Embryonic facial prominence (tissue), 1 donor: ENCODE data around the gene DNLZ.
"Not testable (repeated sequence)": the region's sequence is repeated elsewhere in the genome, so short reads cannot be mapped to it uniquely, and the experiment has no call there.

ENCODE experiments used
- DNase-seq: peaks from one replicate; pipeline ENCODE4 v3.0.0-alpha.2; 2016; ENCODE audit errors: extremely low spot score

DNLZ gene

DNA sequence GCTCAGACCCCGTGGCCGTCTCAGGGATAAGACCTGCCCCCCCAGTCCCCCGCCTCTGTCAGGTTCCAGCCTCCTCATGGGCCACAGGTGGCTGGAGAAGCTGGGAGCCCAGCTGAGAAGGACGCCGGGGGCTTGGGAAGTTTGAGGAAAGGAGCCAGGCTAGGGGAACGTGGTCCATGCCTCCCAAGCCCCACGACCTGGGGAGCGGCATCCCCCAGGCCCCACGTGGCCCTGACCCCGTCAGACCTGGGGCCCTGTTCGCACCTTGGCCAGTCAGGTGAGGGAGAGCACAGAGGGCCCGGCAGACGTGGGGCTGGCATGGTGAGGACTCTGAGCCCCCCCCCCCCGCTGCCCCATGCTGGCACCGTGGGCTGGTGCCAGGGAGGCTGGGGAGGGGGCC lies 32.5 kb downstream of the DNLZ start:
- DNase-seq = no peak

GRCh38 chr9:136330406-136330990 lies 33.0 kb downstream of the DNLZ start:
- DNase-seq = no peak

DNA sequence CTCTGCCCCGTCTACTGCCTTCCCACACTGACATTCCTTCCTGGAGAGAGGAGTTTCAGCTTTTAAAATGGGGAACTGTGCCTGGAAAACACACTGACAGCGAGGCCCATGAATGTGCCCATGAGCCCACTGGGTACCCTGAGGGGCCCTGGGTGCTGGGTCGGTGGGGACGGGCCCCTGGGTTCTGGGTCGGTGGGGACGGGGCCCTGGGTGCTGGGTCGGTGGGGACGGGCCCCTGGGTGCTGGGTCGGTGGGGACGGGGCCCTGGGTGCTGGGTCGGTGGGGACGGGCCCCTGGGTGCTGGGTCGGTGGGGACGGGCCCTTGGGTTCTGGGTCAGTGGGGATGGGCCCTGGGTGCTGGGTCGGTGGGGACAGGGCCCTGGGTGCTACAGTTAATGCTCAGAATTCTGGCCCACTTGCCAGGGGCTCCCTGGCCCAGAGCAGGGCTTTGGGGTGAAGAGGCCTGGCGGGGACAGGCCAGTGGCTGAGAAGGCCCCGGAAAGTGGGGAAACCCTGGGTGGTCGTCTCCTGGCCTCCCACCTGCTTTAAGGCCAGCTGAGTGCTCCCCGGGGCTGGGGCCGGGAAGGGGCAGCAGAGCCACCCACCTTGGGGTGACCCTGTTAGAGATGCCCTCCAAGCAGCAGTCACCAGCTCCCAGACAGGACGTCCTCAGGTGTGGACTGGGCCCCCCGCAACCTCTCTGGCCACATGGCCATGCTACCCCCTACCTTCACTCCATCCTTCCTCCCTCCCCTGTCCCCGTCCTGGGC lies 33.7 kb downstream of the DNLZ start:
- no peak for DNase-seq

DNA sequence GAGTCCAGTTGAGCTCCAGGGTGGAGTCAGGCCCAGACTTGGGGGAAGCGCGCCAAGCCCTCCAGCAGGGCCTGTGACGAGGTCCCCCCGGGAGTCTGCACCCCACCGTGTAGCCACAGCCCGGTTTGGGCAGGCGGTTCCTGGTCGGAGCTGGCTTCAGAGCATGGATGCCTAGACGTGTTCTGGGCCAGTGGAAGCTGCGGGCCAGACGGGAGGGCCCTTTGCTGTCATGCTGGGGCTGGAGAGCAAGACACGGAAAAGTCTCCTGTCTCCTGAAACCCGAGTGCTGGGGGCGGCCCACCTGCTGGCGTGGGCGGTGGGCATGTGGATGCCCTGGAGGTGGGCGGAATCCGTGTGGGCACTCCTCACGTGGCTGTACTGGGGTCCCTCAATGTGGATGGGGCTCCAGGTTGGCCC lies 34.3 kb downstream of the DNLZ start:
- DNase-seq = no peak

DNA sequence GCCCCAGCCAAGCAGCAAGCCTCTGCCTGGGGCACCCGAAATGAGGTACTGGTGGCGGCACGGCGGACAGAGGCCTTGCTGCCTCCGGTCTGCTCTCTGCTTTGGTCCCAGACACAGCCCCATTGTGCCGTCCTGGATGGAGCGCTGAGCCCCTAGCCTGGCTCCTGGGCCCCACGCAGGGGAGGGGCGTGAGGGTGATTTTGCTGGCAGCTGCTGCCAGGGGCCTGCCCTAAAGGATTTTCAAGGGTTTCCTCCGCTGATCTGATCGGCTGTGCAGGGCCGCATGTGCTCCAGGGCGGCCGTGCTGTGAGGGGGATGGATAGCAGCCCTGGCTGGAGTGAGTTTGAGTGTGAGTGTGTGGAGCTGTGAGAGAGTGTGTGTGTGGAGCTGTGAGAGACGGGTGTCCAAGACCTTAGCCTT lies 34.9 kb downstream of the DNLZ start:
- peak; percentile 46 for DNase-seq

- no peak for DNase-seq
Measured at GRCh38 chr9:136328011-136328621, 35.4 kb downstream of the DNLZ start.

DNA sequence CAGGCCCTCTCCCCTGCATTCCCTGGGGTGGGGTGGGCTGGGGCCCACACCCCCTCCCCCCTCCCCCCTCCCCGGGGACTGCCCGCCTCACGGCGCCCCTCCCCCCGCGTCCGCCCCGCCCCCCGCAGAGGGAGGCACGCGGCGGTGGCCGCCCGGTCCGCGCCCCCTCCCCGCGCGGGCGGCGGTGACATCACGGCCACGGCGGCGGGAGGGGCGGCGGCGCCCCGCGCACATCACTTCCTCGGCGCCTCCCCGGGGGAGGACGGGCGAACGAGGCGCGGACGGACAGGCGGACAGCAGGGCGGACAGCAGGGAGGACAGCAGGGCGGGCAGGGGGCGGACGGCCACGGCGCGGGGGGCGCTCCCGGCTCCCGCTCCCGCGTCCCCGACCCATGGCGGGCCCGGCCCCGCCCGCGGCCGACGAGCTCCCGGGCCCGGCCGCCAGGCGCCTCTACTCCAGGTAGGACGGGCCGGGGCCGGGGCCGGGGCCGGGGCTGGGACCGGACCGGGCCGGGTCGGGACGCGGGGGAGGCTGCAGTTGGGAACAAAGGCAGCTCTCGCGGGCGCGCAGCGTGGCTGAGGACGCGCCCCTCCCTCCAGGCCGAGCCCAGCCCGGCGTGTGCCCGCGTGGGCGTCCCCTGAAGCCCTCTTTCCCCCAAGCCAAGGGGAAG lies 36.1 kb downstream of the DNLZ start, which contains the start of gene GPSM1:
TSS of gene GPSM1 (plus strand) at position 236 of the 671 bp plus-strand sequence. CDS start at position 393, 157 bp downstream.
- DNase-seq = no peak

- DNase-seq = no peak
Measured at GRCh38 chr9:136326761-136327303, 36.7 kb downstream of the DNLZ start.

- peak; percentile 42 for DNase-seq
Measured at GRCh38 chr9:136326061-136326760, 37.3 kb downstream of the DNLZ start.

DNA sequence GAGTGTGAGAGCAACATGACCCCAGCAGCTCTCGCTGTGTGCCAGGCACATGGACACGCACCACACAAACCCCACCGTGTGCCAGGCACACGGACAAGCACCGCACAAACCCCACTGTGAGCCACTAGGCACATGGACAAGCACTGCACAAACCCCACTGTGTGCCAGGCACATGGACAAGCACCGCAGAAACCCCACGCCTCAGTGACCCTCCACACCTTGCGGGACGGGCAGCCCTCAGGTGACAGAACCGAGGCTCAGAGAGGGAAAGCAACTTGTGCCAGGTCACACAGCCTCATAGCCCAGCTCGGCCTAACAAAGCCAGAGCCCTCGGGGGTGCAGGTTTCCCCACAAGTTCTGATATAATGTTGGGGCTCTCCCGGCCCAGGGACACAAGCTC lies 38.2 kb downstream of the DNLZ start:
- DNase-seq = no peak

GRCh38 chr9:136324501-136325300 lies 38.8 kb downstream of the DNLZ start:
- DNase-seq = no peak

GRCh38 chr9:136323371-136323789 lies 40.2 kb downstream of the DNLZ start:
- DNase-seq = no peak

- DNase-seq = no peak
Measured at GRCh38 chr9:136322756-136323330, 40.7 kb downstream of the DNLZ start.

DNA sequence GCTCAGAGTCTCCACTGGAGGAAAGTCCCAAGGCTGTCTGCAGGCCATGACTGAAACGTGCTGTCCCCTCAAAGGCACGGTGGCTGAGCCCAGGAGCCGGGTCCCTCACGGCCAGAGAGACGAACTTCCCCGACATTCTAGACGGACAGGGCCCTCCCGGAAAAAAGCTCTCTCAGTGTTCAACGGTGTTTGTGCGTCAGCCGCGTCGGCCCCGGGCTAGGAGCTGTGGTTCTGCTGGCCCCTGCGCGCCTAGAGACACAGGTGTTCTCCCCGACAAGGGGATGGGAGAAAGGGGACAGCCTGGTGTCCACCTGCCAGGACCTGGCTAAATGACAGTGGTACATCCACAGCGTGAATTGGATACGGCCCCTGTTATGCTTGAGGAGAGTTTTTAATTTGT lies 42.0 kb downstream of the DNLZ start:
- DNase-seq = no peak

DNA sequence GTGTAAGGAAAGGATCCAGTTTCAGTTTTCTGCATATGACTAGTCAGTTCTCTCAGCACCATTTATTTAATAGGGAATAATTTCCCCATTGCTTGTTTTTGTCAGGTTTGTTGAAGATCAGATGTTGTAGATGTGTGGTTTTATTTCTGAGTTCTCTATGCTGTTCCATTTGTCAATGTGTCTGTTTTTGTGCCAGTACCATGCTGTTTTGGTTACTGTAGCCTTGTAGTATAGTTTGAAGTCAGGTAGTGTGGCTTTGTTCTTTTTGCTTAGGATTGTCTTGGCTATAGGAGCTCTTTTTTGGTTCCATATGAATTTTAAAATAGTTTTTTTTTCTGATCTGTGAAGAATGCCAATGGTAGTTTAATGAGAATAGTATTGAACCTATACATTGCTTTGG lies 42.6 kb downstream of the DNLZ start:
- DNase-seq = not testable (repeated sequence)

DNA sequence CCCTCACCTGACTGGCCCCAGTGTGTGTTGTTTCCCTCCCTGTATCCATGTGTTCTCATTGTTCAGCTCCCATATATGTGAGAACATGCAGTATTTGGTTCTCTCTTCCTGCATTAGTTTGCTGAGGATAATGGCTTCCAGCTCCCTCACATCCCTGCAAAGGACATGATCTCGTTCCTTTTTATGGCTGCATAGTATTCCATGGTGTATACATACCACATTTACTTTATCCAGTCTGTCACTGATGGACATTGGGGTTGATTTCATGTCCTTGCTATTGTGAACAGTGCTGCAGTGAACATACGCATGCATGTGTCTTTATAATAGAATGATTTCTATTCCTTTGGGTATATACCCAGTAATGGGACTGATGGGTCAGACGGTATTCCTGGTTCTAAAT lies 43.6 kb downstream of the DNLZ start:
- not testable (repeated sequence) for DNase-seq

DNA sequence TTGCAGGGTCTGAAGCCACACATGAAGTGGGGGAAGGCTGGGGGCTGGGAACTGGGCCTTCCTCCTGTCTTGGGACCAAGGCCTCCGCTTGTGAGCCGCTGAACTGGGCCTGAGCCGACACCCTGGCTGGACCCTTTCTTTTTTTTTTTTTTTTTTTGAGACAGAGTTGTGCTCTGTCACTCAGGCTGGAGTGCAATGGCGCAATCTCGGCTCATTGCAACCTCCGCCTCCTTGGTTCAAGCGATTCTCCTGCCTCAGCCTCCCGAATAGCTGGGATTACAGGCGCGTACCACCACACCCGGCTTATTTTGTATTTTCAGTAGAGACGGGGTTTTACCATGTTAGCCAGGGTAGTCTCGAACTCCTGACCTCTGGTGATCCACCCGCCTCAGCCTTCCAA lies 44.3 kb downstream of the DNLZ start:
- not testable (repeated sequence) for DNase-seq

DNA sequence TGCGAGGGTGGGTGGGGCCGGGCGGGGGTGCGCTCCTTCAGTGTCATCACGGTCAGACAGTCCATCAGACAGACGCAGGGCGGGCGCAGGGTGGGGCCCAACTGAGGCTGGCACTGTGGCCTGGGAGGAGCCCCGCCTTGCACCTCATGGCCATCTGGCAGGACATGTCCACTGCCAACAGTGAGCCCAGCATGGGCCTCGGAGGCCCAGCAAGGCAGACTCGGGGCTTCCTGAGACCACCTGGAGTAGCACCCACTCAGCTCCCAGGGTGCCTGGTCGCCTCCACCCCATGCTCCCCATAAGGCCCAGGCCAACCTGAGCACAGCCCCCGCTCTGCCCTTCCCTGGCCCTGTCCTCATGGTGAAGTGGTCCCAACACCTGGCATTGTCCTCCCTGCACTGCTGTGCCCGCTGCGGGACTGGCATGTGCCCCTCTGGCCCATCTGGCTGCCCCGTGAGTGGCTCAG lies 44.7 kb downstream of the DNLZ start:
- no peak for DNase-seq

- DNase-seq = no peak
Measured at GRCh38 chr9:136318111-136318775, 45.3 kb downstream of the DNLZ start.

- no peak for DNase-seq
Measured at GRCh38 chr9:136317695-136318094, 45.8 kb downstream of the DNLZ start.
